H1 (cell line): ENCODE data around the gene HGD. TPM values are rescaled to one million over a fixed set of nuclear protein-coding genes. Genes with fewer than 3 reads are reported as not detected.

Experiments
- ATF3 ChIP-seq: IDR thresholded peaks from 2 replicates; pipeline ENCODE4 v1.6.1; 2011; ENCODE audit warnings: low read depth, mild to moderate bottlenecking, low read length; ENCODE audit not compliant: insufficient read depth
- BACH1 ChIP-seq: IDR thresholded peaks from 2 replicates; pipeline ENCODE4 v1.6.1; 2012; ENCODE audit warnings: low read length, improper control_type of control experiment
- EGR1 ChIP-seq: IDR thresholded peaks from 2 replicates; pipeline ENCODE4 v1.6.1; 2011; ENCODE audit warnings: low read depth, low read length, borderline replicate concordance
- GTF2F1 ChIP-seq: IDR thresholded peaks from 2 replicates; pipeline ENCODE4 v1.6.1; 2012; ENCODE audit warnings: low read depth, low read length, improper control_type of control experiment, borderline replicate concordance
- JUN ChIP-seq: IDR thresholded peaks from 2 replicates; pipeline ENCODE4 v1.6.1; 2011; ENCODE audit warnings: low read depth, mild to moderate bottlenecking, improper control_type of control experiment, low read length
- KDM1A ChIP-seq: fragments of 200-600, 300-600 bp; sonication (generic); IDR thresholded peaks from 2 replicates; pipeline ENCODE4 v1.7.1; 2016; ENCODE audit warnings: mild to moderate bottlenecking, low read length, borderline replicate concordance
- KDM4A ChIP-seq: IDR thresholded peaks from one replicate; pipeline ENCODE4 v1.7.1; 2012; ENCODE audit warnings: low read depth, mild to moderate bottlenecking, moderate library complexity, low read length, inconsistent platforms; ENCODE audit not compliant: severe bottlenecking
- TAF1 ChIP-seq: IDR thresholded peaks from 2 replicates; pipeline ENCODE4 v1.6.1; 2011; ENCODE audit warnings: mild to moderate bottlenecking, low read depth, low read length
- polyA plus RNA-seq, 7 experiments: library from polyadenylated mRNA; depleted of rRNA in 3 of 7; stranded (reverse) in 5 of 7; unstranded in 2 of 7; fragments of >200 nt in 5 of 7; fragments of 200-250 nt in 2 of 7; gene quantifications; 1 replicate in 5 of 7; 2 replicates in 1 of 7; 4 replicates in 1 of 7; pipeline versions ENCODE4 v1.2.1 to v1.2.3, GENCODE V29; 2011 to 2013; ENCODE audit warnings: missing spikeins in 2 of 7, mixed read lengths in 2 of 7
- total RNA-seq: library from RNA; stranded (reverse); fragmentation: NEBNext Ultra II Directional; extraction: Animal tissue kit (Norgen Biotek cat#: 25700); gene quantifications from 2 replicates; pipeline ENCODE4 v1.2.1, GENCODE V29; 2021
- TF ChIP-seq, protein P1 (sequence below): IDR thresholded peaks from 2 replicates; pipeline ENCODE4 v1.6.1; 2012; ENCODE audit warnings: inconsistent platforms

HGD gene
- total and polyA plus RNA-seq, 2 of the 8 experiments (the other 6 are each of a cell fraction or from before 2014, with no cell fraction given), result 0.11 TPM; not detected in 1

- TF ChIP-seq, protein P1, sequence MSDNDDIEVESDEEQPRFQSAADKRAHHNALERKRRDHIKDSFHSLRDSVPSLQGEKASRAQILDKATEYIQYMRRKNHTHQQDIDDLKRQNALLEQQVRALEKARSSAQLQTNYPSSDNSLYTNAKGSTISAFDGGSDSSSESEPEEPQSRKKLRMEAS, result no peak
- TF ChIP-seq TAF1 (no peak), EGR1 (no peak), JUN (no peak), KDM1A (no peak), KDM4A (no peak), BACH1 (no peak), GTF2F1 (no peak), ATF3 (no peak)
- TF ChIP-seq, all 59 proteins: peak for 0
Observed at GRCh38 chr3:120597445-120598049, 84.5 kb downstream of the HGD start (continued).
